ENCODE results near the gene RHCE. TPM values are rescaled to one million over a fixed set of nuclear protein-coding genes. Genes with fewer than 3 reads are reported as not detected.
"Not testable (repeated sequence)": the region's sequence is repeated elsewhere in the genome, so short reads cannot be mapped to it uniquely, and the experiment has no call there.

RHCE gene
- total and polyA plus RNA-seq, 9 donors = 0.44 to 2.4 (median 1.1) TPM

GRCh38 chr1:25329336-25329735, 91.3 kb downstream of the RHCE start:
- not testable (repeated sequence) for H3K9me3 ChIP-seq (replicated peaks; ENCODE audit: control insufficient read depth, low read depth, low read length); H3K27me3 ChIP-seq (ENCODE audit: control insufficient read depth, insufficient read depth, low read length); H3K36me3 ChIP-seq (ENCODE audit: control insufficient read depth, insufficient read depth, low read length); H3K4me3 ChIP-seq (ENCODE audit: low read length); H3K27ac ChIP-seq (ENCODE audit: low read length); DNase-seq; H3K4me1 ChIP-seq (ENCODE audit: control insufficient read depth, insufficient read depth, low read length)
- WGBS (ENCODE audit: insufficient coverage) = no CpG with 5 or more reads among the region's 5 CpGs

GRCh38 chr1:25328791-25329185, 91.8 kb downstream of the RHCE start:
- H3K27ac ChIP-seq (ENCODE audit: low read length); DNase-seq; H3K36me3 ChIP-seq (ENCODE audit: control insufficient read depth, insufficient read depth, low read length); H3K4me1 ChIP-seq (ENCODE audit: control insufficient read depth, insufficient read depth, low read length); H3K4me3 ChIP-seq (ENCODE audit: low read length); H3K9me3 ChIP-seq (replicated peaks; ENCODE audit: control insufficient read depth, low read depth, low read length); H3K27me3 ChIP-seq (ENCODE audit: control insufficient read depth, insufficient read depth, low read length): not testable (repeated sequence)
- no CpG with 5 or more reads among the region's 4 CpGs for WGBS (ENCODE audit: insufficient coverage)

- not testable (repeated sequence) for H3K27me3 ChIP-seq (ENCODE audit: control insufficient read depth, insufficient read depth, low read length); H3K4me1 ChIP-seq (ENCODE audit: control insufficient read depth, insufficient read depth, low read length); H3K36me3 ChIP-seq (ENCODE audit: control insufficient read depth, insufficient read depth, low read length); H3K4me3 ChIP-seq (ENCODE audit: low read length); H3K9me3 ChIP-seq (replicated peaks; ENCODE audit: control insufficient read depth, low read depth, low read length); H3K27ac ChIP-seq (ENCODE audit: low read length); DNase-seq
- no CpG with 5 or more reads among the region's 17 CpGs for WGBS (ENCODE audit: insufficient coverage)
Measured at GRCh38 chr1:25327864-25328790, 92.5 kb downstream of the RHCE start.

- not testable (repeated sequence) for DNase-seq; H3K4me3 ChIP-seq (ENCODE audit: low read length); H3K36me3 ChIP-seq (ENCODE audit: control insufficient read depth, insufficient read depth, low read length); H3K27me3 ChIP-seq (ENCODE audit: control insufficient read depth, insufficient read depth, low read length); H3K4me1 ChIP-seq (ENCODE audit: control insufficient read depth, insufficient read depth, low read length); H3K9me3 ChIP-seq (replicated peaks; ENCODE audit: control insufficient read depth, low read depth, low read length); H3K27ac ChIP-seq (ENCODE audit: low read length)
- WGBS (ENCODE audit: insufficient coverage) = no CpG with 5 or more reads among the region's 3 CpGs
Measured at GRCh38 chr1:25324407-25324806, 96.2 kb downstream of the RHCE start.

DNA sequence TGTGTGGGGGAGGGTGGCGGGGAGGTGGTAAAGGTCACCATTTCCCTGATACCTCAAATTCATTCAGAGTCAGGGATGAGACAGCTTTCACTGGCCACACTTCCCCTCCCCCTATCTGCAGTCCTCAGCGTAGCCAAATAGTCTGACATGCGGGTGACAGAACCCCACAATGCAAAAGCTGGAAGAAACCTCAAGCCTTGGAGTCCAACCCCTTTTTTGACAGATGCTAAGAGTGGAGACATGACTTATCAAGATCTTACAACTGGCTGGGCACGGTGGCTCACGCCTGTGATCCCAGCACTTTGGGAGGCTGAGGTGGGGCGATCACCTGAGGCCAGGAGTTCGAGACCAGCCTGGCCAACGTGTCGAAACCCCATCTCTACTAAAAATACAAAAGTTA, 98.5 kb downstream of the RHCE start:
- no CpG with 5 or more reads among the region's 9 CpGs for WGBS (ENCODE audit: insufficient coverage)
- not testable (repeated sequence) for H3K27me3 ChIP-seq (ENCODE audit: control insufficient read depth, insufficient read depth, low read length); DNase-seq; H3K36me3 ChIP-seq (ENCODE audit: control insufficient read depth, insufficient read depth, low read length); H3K27ac ChIP-seq (ENCODE audit: low read length); H3K4me3 ChIP-seq (ENCODE audit: low read length); H3K9me3 ChIP-seq (replicated peaks; ENCODE audit: control insufficient read depth, low read depth, low read length); H3K4me1 ChIP-seq (ENCODE audit: control insufficient read depth, insufficient read depth, low read length)

DNA sequence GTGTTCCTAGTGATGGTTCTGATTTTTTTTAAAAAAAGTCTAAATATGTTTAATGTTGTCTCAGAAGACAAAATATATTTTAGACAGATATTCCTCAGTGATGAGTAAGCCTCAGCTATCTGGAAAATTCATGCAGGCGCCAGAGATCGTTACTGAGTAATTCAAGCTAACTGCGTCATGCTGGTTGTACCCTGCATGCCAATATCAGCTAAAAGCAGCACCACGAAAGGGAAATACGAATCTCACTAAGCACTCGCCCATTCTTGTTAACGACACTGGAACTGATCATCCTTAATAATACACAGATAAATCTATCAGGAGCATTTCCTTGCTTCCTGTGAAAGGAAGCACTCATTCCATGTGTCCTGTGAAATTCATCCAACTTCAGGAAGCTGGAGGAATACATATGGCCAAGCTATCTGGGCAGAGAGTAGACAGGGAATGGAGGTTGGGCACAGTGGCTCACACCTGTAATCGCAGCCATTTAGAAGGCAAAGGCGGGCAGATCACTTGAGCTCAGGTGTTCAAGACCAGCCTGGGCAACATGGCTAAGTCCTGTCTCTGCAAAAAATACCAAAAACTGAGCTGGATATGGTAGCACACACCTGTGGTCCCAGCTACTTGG, 100.2 kb downstream of the RHCE start:
- not testable (repeated sequence) for H3K27me3 ChIP-seq (ENCODE audit: control insufficient read depth, insufficient read depth, low read length); H3K4me1 ChIP-seq (ENCODE audit: control insufficient read depth, insufficient read depth, low read length); H3K9me3 ChIP-seq (replicated peaks; ENCODE audit: control insufficient read depth, low read depth, low read length); H3K36me3 ChIP-seq (ENCODE audit: control insufficient read depth, insufficient read depth, low read length); H3K4me3 ChIP-seq (ENCODE audit: low read length); H3K27ac ChIP-seq (ENCODE audit: low read length)
- no CpG with 5 or more reads among the region's 9 CpGs for WGBS (ENCODE audit: insufficient coverage)
- DNase-seq = peak; percentile 66

- not testable (repeated sequence) for H3K4me3 ChIP-seq (ENCODE audit: low read length); H3K4me1 ChIP-seq (ENCODE audit: control insufficient read depth, insufficient read depth, low read length); DNase-seq; H3K36me3 ChIP-seq (ENCODE audit: control insufficient read depth, insufficient read depth, low read length); H3K9me3 ChIP-seq (replicated peaks; ENCODE audit: control insufficient read depth, low read depth, low read length); H3K27me3 ChIP-seq (ENCODE audit: control insufficient read depth, insufficient read depth, low read length); H3K27ac ChIP-seq (ENCODE audit: low read length)
Measured at GRCh38 chr1:25312806-25313470, 107.7 kb downstream of the RHCE start.

Other genes with a start within 250 kb of the RHCE start
- 54.4 TPM for gene SYF2, start 188.3 kb downstream of the RHCE start, total RNA-seq
- 10 to 100 TPM; 52.6 to 65.6 (median 58.7) TPM for gene SYF2, start 188.3 kb downstream of the RHCE start, polyA plus RNA-seq (ENCODE audit: insufficient read depth in 1 of 8, insufficient read length in 8 of 8, low replicate concordance in 1 of 8)
- gene RSRP1, start 173.4 kb downstream of the RHCE start, total RNA-seq = 68.5 TPM
- 10 to 100 TPM; 39.1 to 78.0 (median 57.5) TPM for gene RSRP1, start 173.4 kb downstream of the RHCE start, polyA plus RNA-seq (ENCODE audit: insufficient read depth in 1 of 8, insufficient read length in 8 of 8, low replicate concordance in 1 of 8)
- 0.35 TPM for gene RHD, start 148.3 kb downstream of the RHCE start, total RNA-seq
- 1 to 10 TPM in 1 of 8 donors, under 1 TPM in 7; 0.15 to 1.2 (median 0.53) TPM for gene RHD, start 148.3 kb downstream of the RHCE start, polyA plus RNA-seq (ENCODE audit: insufficient read depth in 1 of 8, insufficient read length in 8 of 8, low replicate concordance in 1 of 8)
- gene TMEM50A, start 82.5 kb downstream of the RHCE start, total RNA-seq = 39.2 TPM
- 10 to 100 TPM; 60.2 to 86.2 (median 68.3) TPM for gene TMEM50A, start 82.5 kb downstream of the RHCE start, polyA plus RNA-seq (ENCODE audit: insufficient read depth in 1 of 8, insufficient read length in 8 of 8, low replicate concordance in 1 of 8)
- 17.0 TPM for gene MACO1, start 10.1 kb upstream of the RHCE start, total RNA-seq
- gene MACO1, start 10.1 kb upstream of the RHCE start, polyA plus RNA-seq (ENCODE audit: insufficient read depth in 1 of 8, insufficient read length in 8 of 8, low replicate concordance in 1 of 8) = 10 to 100 TPM; 15.6 to 19.4 (median 17.5) TPM
- gene LDLRAP1, start 122.8 kb upstream of the RHCE start, total RNA-seq = 7.0 TPM
- gene LDLRAP1, start 122.8 kb upstream of the RHCE start, polyA plus RNA-seq (ENCODE audit: insufficient read depth in 1 of 8, insufficient read length in 8 of 8, low replicate concordance in 1 of 8) = 10 to 100 TPM; 12.5 to 17.3 (median 14.1) TPM
- gene MAN1C1, start 196.0 kb upstream of the RHCE start, total RNA-seq = 5.2 TPM
- gene MAN1C1, start 196.0 kb upstream of the RHCE start, polyA plus RNA-seq (ENCODE audit: insufficient read depth in 1 of 8, insufficient read length in 8 of 8, low replicate concordance in 1 of 8) = 10 to 100 TPM in 6 of 8 donors, 1 to 10 TPM in 2; 9.3 to 17.4 (median 12.8) TPM